ENCODE results near the gene PCDHGA1. TPM values are rescaled to one million over a fixed set of nuclear protein-coding genes. Genes with fewer than 3 reads are reported as not detected.

PCDHGA1 gene
- total RNA-seq, 1 experiment from 2014 or later, result 0.63 TPM

DNA sequence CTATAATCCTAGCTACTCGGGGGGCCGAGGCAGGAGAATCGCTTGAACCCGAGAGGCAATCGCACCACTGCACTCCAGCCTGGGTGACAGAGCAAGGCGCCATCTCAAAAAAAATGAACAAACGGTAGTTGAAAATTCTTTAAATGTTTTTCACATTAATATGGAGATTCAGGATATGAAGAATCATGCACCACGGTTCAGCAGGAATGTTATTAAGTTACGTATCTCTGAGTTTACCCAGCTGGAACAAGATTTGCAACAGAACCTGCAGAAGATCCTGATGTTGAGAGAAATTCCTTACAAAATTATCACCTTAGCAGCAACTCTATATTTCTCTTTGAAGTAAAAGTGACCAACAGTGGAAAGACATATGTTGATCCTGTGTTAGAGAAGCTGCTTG is 110.0 kb downstream of the PCDHGA1 start:
- peaks cover 5 to 9% of the 10 kb centered on the region in 2 experiments; a peak in 3 of 4 replicates for H3K4me1 Mint-ChIP-seq
- Histone ChIP-seq H3K27me3 (ENCODE audit: insufficient read depth, low read length) (no peaks in the 10 kb centered on the region), H3T11ph (ENCODE audit: low read length) (no peak overlapping the region), H4K91ac (ENCODE audit: insufficient read length, low read depth, low read length) (no peak overlapping the region), H3K56ac (ENCODE audit: insufficient read length, low read depth, low read length) (no peak overlapping the region), H2AK5ac (ENCODE audit: insufficient read length, low read length) (no peak overlapping the region), H4K8ac (replicated peaks; ENCODE audit: insufficient read length, low read depth, low read length) (no peak overlapping the region), H3K9ac (ENCODE audit: extremely low read depth, insufficient read length, low read length) (no peak overlapping the region), H3K14ac (ENCODE audit: insufficient read depth, low read length) (no peak overlapping the region), H2AFZ (ENCODE audit: low read length) (no peak overlapping the region), H3K79me2 (ENCODE audit: insufficient read depth, low read length) (no peaks in the 10 kb centered on the region), H3K23me2 (ENCODE audit: insufficient read length, low read depth, low read length, poor library complexity, severe bottlenecking) (no peaks in the 10 kb centered on the region), H3K79me1 (ENCODE audit: insufficient read depth, low read depth, low read length, poor library complexity, severe bottlenecking) (no peaks in the 10 kb centered on the region), H3K4ac (ENCODE audit: low read depth, low read length) (no peak overlapping the region), H2BK15ac (ENCODE audit: low read depth, low read length) (no peak overlapping the region), H4K20me1 (ENCODE audit: control insufficient read depth, insufficient read depth, insufficient read length) (no peaks in the 10 kb centered on the region), H3K27ac (ENCODE audit: insufficient read length, low read depth, low read length) (no peak overlapping the region), H3K23ac (ENCODE audit: insufficient read length, low read depth, low read length) (no peak overlapping the region), H2BK12ac (ENCODE audit: insufficient read length, low read depth, low read length) (no peak overlapping the region), H4K5ac (ENCODE audit: insufficient read length, low read depth, low read length) (no peak overlapping the region), H2BK120ac (ENCODE audit: low read depth, low read length, poor library complexity, severe bottlenecking) (no peak overlapping the region), H3K18ac (ENCODE audit: insufficient read length, low read depth, low read length) (no peak overlapping the region), H3K4me2 (ENCODE audit: insufficient read depth, insufficient read length, low read length) (no peak overlapping the region), H3K9me3 (ENCODE audit: control insufficient read depth, low read depth, low read length) (no peaks in the 10 kb centered on the region), H2BK5ac (ENCODE audit: insufficient read length, low read length) (no peak overlapping the region), H3K4me1 (ENCODE audit: insufficient read depth, low read length) (peaks cover 2% of the 10 kb centered on the region; the same call in 1 of the 2 replicates), H2BK20ac (ENCODE audit: low read depth, low read length, poor library complexity, severe bottlenecking) (no peak overlapping the region)
- no peak for DNase-seq
- peaks cover 5 to 13% (median 10%) of the 10 kb centered on the region in 3 experiments; a peak in 6 of 7 replicates for H3K36me3 Mint-ChIP-seq (ENCODE audit: insufficient read depth in 1 of 3, low read depth in 3 of 3)
- H3K4me3 Mint-ChIP-seq, result no peak overlapping the region
- H3K27me3 Mint-ChIP-seq (ENCODE audit: low read depth), result no peaks in the 10 kb centered on the region
- WGBS (ENCODE audit: extremely low coverage, insufficient read length, low lambda C conversion rate), result no CpG with 5 or more reads among the region's 9 CpGs
- TF ChIP-seq, protein P1, sequence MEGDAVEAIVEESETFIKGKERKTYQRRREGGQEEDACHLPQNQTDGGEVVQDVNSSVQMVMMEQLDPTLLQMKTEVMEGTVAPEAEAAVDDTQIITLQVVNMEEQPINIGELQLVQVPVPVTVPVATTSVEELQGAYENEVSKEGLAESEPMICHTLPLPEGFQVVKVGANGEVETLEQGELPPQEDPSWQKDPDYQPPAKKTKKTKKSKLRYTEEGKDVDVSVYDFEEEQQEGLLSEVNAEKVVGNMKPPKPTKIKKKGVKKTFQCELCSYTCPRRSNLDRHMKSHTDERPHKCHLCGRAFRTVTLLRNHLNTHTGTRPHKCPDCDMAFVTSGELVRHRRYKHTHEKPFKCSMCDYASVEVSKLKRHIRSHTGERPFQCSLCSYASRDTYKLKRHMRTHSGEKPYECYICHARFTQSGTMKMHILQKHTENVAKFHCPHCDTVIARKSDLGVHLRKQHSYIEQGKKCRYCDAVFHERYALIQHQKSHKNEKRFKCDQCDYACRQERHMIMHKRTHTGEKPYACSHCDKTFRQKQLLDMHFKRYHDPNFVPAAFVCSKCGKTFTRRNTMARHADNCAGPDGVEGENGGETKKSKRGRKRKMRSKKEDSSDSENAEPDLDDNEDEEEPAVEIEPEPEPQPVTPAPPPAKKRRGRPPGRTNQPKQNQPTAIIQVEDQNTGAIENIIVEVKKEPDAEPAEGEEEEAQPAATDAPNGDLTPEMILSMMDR (conservative IDR thresholded peaks at IDR 0.05), result no peak
- H3K27ac Mint-ChIP-seq, result no peak overlapping the region
- H3K9me3 Mint-ChIP-seq, result peaks cover 11 to 14% of the 10 kb centered on the region in 2 experiments; a peak in 3 of 5 replicates
